ENCODE data around the gene GRM8. TPM values are rescaled to one million over a fixed set of nuclear protein-coding genes. Genes with fewer than 3 reads are reported as not detected.

Gene GRM8
- total and polyA plus RNA-seq, 7 donors, result 0.08 TPM; not detected in 6

- TF ChIP-seq CTCF (IDR thresholded peaks at IDR 0.05), result no peak
- Histone ChIP-seq H3K9me3 (no peaks in the 10 kb centered on the region), H3K4me1 (no peaks in the 10 kb centered on the region), H3K27ac (no peak overlapping the region), H3K36me3 (ENCODE audit: insufficient read depth in 1 of 2, low read depth in 1 of 2) (no peaks in the 10 kb centered on the region), H3K27me3 (ENCODE audit: insufficient read depth in 3 of 3, low read length in 2 of 3) (no peaks in the 10 kb centered on the region), H3K4me3 (no peak overlapping the region)
- 66 to 71% (median 70%) methylated on average over 2 of the region's 2 CpGs for WGBS, 3 donors
- intact Hi-C loops (cut with DNase I), result no loop called here
- no peak for DNase-seq
- no peak for ATAC-seq
Measured at GRCh38 chr7:127017196-127017595, 235.5 kb downstream of the GRM8 start.

DNA sequence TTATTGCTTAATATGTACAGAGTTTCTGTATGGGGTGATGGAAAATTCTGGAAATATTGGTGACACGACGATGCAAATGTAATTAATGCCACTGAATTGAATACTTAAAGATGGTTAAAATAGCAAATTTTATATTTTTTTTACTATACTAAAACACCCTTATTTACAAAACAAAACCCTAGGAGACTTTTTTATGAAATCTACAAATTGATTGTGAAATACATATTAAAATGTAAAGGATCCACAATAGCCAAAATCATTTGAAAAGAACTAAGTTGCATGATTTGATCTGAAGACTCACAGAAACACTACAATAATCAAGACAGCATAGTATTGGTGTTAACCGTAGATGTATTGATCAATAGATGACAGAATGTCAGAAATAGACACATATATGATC lies 252.0 kb downstream of the GRM8 start:
- H3K27ac ChIP-seq, result no peak overlapping the region
- DNase-seq (no peak), ATAC-seq (no peak)
- no peak overlapping the region for H3K4me3 ChIP-seq
- no peaks in the 10 kb centered on the region for H3K9me3 ChIP-seq
- no peaks in the 10 kb centered on the region for H3K27me3 ChIP-seq (ENCODE audit: insufficient read depth in 3 of 3, low read length in 2 of 3)
- 77 to 84% (median 81%) methylated on average over 3 of the region's 3 CpGs for WGBS, 3 donors
- intact Hi-C loops (cut with DNase I), result no loop called here
- no peak for TF ChIP-seq CTCF (IDR thresholded peaks at IDR 0.05)
- H3K36me3 ChIP-seq (ENCODE audit: insufficient read depth in 1 of 2, low read depth in 1 of 2), result no peaks in the 10 kb centered on the region
- H3K4me1 ChIP-seq, result no peaks in the 10 kb centered on the region

GRCh38 chr7:126996659-126997058 lies 256.1 kb downstream of the GRM8 start:
- H3K27ac ChIP-seq, result no peak overlapping the region
- intact Hi-C loops (cut with DNase I), result no loop called here
- no peak overlapping the region for H3K4me3 ChIP-seq
- no peaks in the 10 kb centered on the region for H3K27me3 ChIP-seq (ENCODE audit: insufficient read depth in 3 of 3, low read length in 2 of 3)
- H3K9me3 ChIP-seq, result no peaks in the 10 kb centered on the region
- no peaks in the 10 kb centered on the region for H3K4me1 ChIP-seq
- no peak for TF ChIP-seq CTCF (IDR thresholded peaks at IDR 0.05)
- DNase-seq (no peak), ATAC-seq (no peak)
- WGBS, 3 donors, result 34 to 75% (median 71%) methylated on average over 1 of the region's 1 CpG
- no peaks in the 10 kb centered on the region for H3K36me3 ChIP-seq (ENCODE audit: insufficient read depth in 1 of 2, low read depth in 1 of 2)

DNA sequence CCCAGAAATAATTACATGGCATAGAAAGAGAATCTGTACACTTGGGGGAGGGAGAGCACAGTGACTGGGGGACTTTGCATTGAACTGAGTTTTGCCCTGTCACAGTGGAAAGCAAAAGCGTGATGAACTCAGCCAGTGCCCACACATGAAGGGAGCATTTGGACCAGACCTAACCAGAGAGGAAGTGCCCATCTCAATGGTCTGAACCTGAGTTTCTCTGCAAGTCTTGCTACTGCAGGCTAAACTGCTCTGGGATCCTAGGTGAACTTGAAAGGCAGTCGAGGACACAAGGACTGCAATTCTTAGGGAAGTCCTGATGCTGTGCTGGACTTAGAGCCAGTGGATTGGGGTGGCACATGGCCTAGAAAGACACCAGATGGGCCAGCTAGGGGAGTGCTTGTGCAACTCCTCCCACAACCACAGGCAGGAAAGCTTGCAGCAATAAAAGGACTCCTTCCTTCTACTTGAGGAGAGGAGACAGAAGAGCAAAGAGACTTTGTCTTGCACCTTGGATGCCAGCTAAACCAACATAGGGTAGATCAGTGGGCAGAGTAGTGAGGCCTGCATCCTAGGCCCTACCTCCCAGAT lies 259.0 kb downstream of the GRM8 start:
- H3K9me3 ChIP-seq, result peaks cover 2% of the 10 kb centered on the region
- 78 to 84% (median 79%) methylated on average over 2 of the region's 2 CpGs for WGBS, 3 donors
- no peak for TF ChIP-seq CTCF (IDR thresholded peaks at IDR 0.05)
- intact Hi-C loops (cut with DNase I), result no loop called here
- DNase-seq (no peak), ATAC-seq (no peak)
- H3K27me3 ChIP-seq (ENCODE audit: insufficient read depth in 3 of 3, low read length in 2 of 3), result no peaks in the 10 kb centered on the region
- no peaks in the 10 kb centered on the region for H3K36me3 ChIP-seq (ENCODE audit: insufficient read depth in 1 of 2, low read depth in 1 of 2)
- no peaks in the 10 kb centered on the region for H3K4me1 ChIP-seq
- no peak overlapping the region for H3K4me3 ChIP-seq
- H3K27ac ChIP-seq, result no peak overlapping the region

DNA sequence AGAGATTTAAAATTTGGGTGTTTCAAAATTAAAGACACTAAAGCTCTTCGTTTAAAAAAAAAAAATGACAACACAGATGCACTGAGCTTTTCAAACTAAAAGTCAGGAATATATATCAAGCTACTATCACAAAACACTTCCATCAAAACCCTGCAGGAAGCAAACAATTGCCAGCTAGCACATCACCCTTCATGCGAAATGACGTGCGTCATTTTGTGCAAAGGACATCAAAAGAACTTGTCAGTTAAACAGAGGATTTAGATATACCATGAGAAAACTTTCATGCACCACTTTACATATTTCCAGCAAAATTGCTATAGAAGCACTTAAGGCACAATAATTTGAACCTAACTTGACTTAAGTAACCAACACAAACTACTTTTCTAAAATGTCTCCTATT lies 264.7 kb downstream of the GRM8 start:
- Histone ChIP-seq H3K9me3 (peaks cover 2% of the 10 kb centered on the region), H3K4me1 (no peaks in the 10 kb centered on the region), H3K27ac (no peak overlapping the region), H3K27me3 (ENCODE audit: insufficient read depth in 3 of 3, low read length in 2 of 3) (no peaks in the 10 kb centered on the region), H3K4me3 (no peak overlapping the region), H3K36me3 (ENCODE audit: insufficient read depth in 1 of 2, low read depth in 1 of 2) (no peaks in the 10 kb centered on the region)
- DNase-seq (no peak), ATAC-seq (no peak)
- no peak for TF ChIP-seq CTCF (IDR thresholded peaks at IDR 0.05)
- WGBS, 3 donors, result 77 to 83% (median 77%) methylated on average over 4 of the region's 4 CpGs
- intact Hi-C loops (cut with DNase I), result no loop called here
